Measurements from ENCODE around the gene NECTIN2. TPM values are rescaled to one million over a fixed set of nuclear protein-coding genes. Genes with fewer than 3 reads are reported as not detected.

The NECTIN2 gene
- total RNA-seq, 1 experiment from 2014 or later, result 96.3 TPM

- Histone ChIP-seq H3K36me3 (ENCODE audit: control insufficient read depth in 1 of 2, insufficient read depth in 2 of 2, low read length in 2 of 2) (peaks cover 8 to 20% of the 10 kb centered on the region in 2 experiments; a peak in 2 of 4 replicates), H2AFZ (ENCODE audit: low read depth, low read length, poor library complexity, severe bottlenecking) (no peak overlapping the region), H3K4me3 (replicated peaks in 1 of 2; ENCODE audit: low read depth in 1 of 2, low read length in 2 of 2) (no peak overlapping the region), H4K20me1 (ENCODE audit: insufficient read depth) (no peaks in the 10 kb centered on the region), H3K4me1 (ENCODE audit: control insufficient read depth in 1 of 2, insufficient read depth in 2 of 2, low read length in 2 of 2) (peaks cover 28 to 37% of the 10 kb centered on the region in 2 experiments), H3K79me2 (ENCODE audit: insufficient read depth, low read length) (no peaks in the 10 kb centered on the region), H3K27ac (ENCODE audit: low read depth, low read length) (no peak overlapping the region), H3K9me2 (ENCODE audit: insufficient read depth) (no peaks in the 10 kb centered on the region), H3K9ac (ENCODE audit: low read length) (no peak overlapping the region), H3K9me3 (ENCODE audit: control insufficient read depth in 1 of 2, insufficient read depth in 1 of 2, low read depth in 1 of 2, low read length in 2 of 2) (peaks cover 0 to 3% of the 10 kb centered on the region in 2 experiments; a peak in 1 of 4 replicates), H3K27me3 (ENCODE audit: insufficient read depth, low read length) (no peaks in the 10 kb centered on the region), H3K4me2 (ENCODE audit: low read length) (no peak overlapping the region)
- intact Hi-C loops (cut with micrococcal nuclease), result loop anchor here (5.0 kb wide), 1 partner anchor 534 kb away; no protein-coding TSS in a partner anchor
- ChIA-PET POLR2A (no interaction called here), RAD21 (ENCODE audit: low non-redundant PET in 1 of 2, low total read pairs in 2 of 2, uncharacterized antibody in 2 of 2, unreplicated experiment in 2 of 2) (no interaction called here), CTCF (no interaction called here)
- TF ChIP-seq ZNF274 (IDR thresholded peaks at IDR 0.05; ENCODE audit: low read depth, low read length) (no peak), CBX3 (IDR thresholded peaks at IDR 0.05; ENCODE audit: low read depth) (no peak), EGR1 (IDR thresholded peaks at IDR 0.05; ENCODE audit: low read depth) (no peak), SIN3A (IDR thresholded peaks at IDR 0.05; ENCODE audit: low read depth) (no peak), RAD21 (IDR thresholded peaks at IDR 0.05; ENCODE audit: low read depth) (no peak), CEBPB (IDR thresholded peaks at IDR 0.05; ENCODE audit: low read depth) (no peak), ZFX (IDR thresholded peaks at IDR 0.05) (no peak)
- no peak for DNase-seq (ENCODE audit: low read depth, low spot score)
- BruUV-seq (replicated peaks), result TSS peak; percentile 33
- ATAC-seq, result no peak
Observed at GRCh38 chr19:44803442-44804428, 42.4 kb upstream of the NECTIN2 start.

GRCh38 chr19:44806291-44806690 lies 39.8 kb upstream of the NECTIN2 start:
- H3K9me3 ChIP-seq (ENCODE audit: control insufficient read depth in 1 of 2, insufficient read depth in 1 of 2, low read depth in 1 of 2, low read length in 2 of 2), result peaks cover 0 to 3% of the 10 kb centered on the region in 2 experiments; a peak in 1 of 4 replicates
- H3K27me3 ChIP-seq (ENCODE audit: insufficient read depth, low read length), result no peaks in the 10 kb centered on the region
- no peak overlapping the region for H3K9ac ChIP-seq (ENCODE audit: low read length)
- CTCF ChIA-PET, result interaction anchor here (1.5 to 1.9 kb wide), 4 partner anchors 22 to 82 kb away, joined by 4 to 14 read pairs (median 6); no protein-coding TSS in a partner anchor
- intact Hi-C loops (cut with micrococcal nuclease), result no loop called here
- DNase-seq (ENCODE audit: low read depth, low spot score) (no peak), ATAC-seq (no peak)
- no peaks in the 10 kb centered on the region for H4K20me1 ChIP-seq (ENCODE audit: insufficient read depth)
- H3K4me2 ChIP-seq (ENCODE audit: low read length), result peak overlapping the region; percentile 98
- BruUV-seq (replicated peaks), result no TSS peak
- H3K4me1 ChIP-seq (ENCODE audit: control insufficient read depth in 1 of 2, insufficient read depth in 2 of 2, low read length in 2 of 2), result peaks cover 34 to 45% of the 10 kb centered on the region in 2 experiments
- H3K79me2 ChIP-seq (ENCODE audit: insufficient read depth, low read length), result no peaks in the 10 kb centered on the region; the same call in 1 of the 2 replicates
- H3K9me2 ChIP-seq (ENCODE audit: insufficient read depth), result no peaks in the 10 kb centered on the region
- no peak overlapping the region for H3K4me3 ChIP-seq (replicated peaks in 1 of 2; ENCODE audit: low read depth in 1 of 2, low read length in 2 of 2)
- POLR2A ChIA-PET, result interaction anchor here (1.2 to 1.5 kb wide), 2 partner anchors 38 to 82 kb away, joined by 3 to 4 read pairs; no protein-coding TSS in a partner anchor
- H3K27ac ChIP-seq (ENCODE audit: low read depth, low read length), result 0 out of 2 replicates have a peak overlapping the region, but pooled peaks have one; percentile 89
- peaks cover 5 to 20% of the 10 kb centered on the region in 2 experiments; a peak in 2 of 4 replicates for H3K36me3 ChIP-seq (ENCODE audit: control insufficient read depth in 1 of 2, insufficient read depth in 2 of 2, low read length in 2 of 2)
- H2AFZ ChIP-seq (ENCODE audit: low read depth, low read length, poor library complexity, severe bottlenecking), result no peak overlapping the region
- RAD21 ChIA-PET (ENCODE audit: low non-redundant PET in 1 of 2, low total read pairs in 2 of 2, uncharacterized antibody in 2 of 2, unreplicated experiment in 2 of 2), result interaction anchor here in 1 of 2 experiments (1.3 kb wide), 1 partner anchor 118 kb away, joined by 7 read pairs; no protein-coding TSS in a partner anchor
- TF ChIP-seq EGR1 (IDR thresholded peaks at IDR 0.05; ENCODE audit: low read depth) (no peak), ZNF274 (IDR thresholded peaks at IDR 0.05; ENCODE audit: low read depth, low read length) (no peak), CBX3 (IDR thresholded peaks at IDR 0.05; ENCODE audit: low read depth) (no peak), EZH2 (IDR thresholded peaks at IDR 0.05) (no peak), POLR2A (IDR thresholded peaks at IDR 0.05; ENCODE audit: borderline replicate concordance, extremely low read depth, insufficient read depth, insufficient read length) (no peak), CEBPB (IDR thresholded peaks at IDR 0.05; ENCODE audit: low read depth) (no peak), ZFX (IDR thresholded peaks at IDR 0.05) (no peak), SP1 (IDR thresholded peaks at IDR 0.05; ENCODE audit: low read depth) (no peak), FOSL1 (IDR thresholded peaks at IDR 0.05; ENCODE audit: low read depth) (no peak)
- TF ChIP-seq, protein P1, sequence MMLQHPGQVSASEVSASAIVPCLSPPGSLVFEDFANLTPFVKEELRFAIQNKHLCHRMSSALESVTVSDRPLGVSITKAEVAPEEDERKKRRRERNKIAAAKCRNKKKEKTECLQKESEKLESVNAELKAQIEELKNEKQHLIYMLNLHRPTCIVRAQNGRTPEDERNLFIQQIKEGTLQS (IDR thresholded peaks at IDR 0.05), result no peak
- TF ChIP-seq, protein P2, sequence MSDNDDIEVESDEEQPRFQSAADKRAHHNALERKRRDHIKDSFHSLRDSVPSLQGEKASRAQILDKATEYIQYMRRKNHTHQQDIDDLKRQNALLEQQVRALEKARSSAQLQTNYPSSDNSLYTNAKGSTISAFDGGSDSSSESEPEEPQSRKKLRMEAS (IDR thresholded peaks at IDR 0.05), result no peak
- TF ChIP-seq, protein P3, sequence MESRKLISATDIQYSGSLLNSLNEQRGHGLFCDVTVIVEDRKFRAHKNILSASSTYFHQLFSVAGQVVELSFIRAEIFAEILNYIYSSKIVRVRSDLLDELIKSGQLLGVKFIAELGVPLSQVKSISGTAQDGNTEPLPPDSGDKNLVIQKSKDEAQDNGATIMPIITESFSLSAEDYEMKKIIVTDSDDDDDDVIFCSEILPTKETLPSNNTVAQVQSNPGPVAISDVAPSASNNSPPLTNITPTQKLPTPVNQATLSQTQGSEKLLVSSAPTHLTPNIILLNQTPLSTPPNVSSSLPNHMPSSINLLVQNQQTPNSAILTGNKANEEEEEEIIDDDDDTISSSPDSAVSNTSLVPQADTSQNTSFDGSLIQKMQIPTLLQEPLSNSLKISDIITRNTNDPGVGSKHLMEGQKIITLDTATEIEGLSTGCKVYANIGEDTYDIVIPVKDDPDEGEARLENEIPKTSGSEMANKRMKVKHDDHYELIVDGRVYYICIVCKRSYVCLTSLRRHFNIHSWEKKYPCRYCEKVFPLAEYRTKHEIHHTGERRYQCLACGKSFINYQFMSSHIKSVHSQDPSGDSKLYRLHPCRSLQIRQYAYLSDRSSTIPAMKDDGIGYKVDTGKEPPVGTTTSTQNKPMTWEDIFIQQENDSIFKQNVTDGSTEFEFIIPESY (IDR thresholded peaks at IDR 0.05; ENCODE audit: extremely low read depth, insufficient replicate concordance, low read length), result no peak
